HL-60 (cell line): ENCODE data around the gene APOA4.

Experiments
- DNase-seq, 2 experiments: peaks; one replicate each; pipeline ENCODE4 v3.0.0-alpha.2; 2010 to 2020; ENCODE audit warnings: low read depth in 1 of 2, low spot score in 1 of 2
- H3K27ac ChIP-seq: fragments of 250-450 bp; sonication (Bioruptor Pico); replicated peaks from 2 replicates; pipeline ENCODE4 v1.5.1; 2020; ENCODE audit warnings: mild to moderate bottlenecking, moderate library complexity
- H3K27me3 ChIP-seq: fragments of 250-450 bp; sonication (Bioruptor Pico); 2 replicates; pipeline ENCODE4 v1.5.1; 2021; ENCODE audit warnings: mild to moderate bottlenecking, moderate library complexity; ENCODE audit not compliant: insufficient read depth, poor library complexity, severe bottlenecking
- H3K4me3 ChIP-seq: replicated peaks from 2 replicates; pipeline ENCODE4 v1.5.1; 2011; ENCODE audit warnings: mild to moderate bottlenecking, control low read depth, low read length; ENCODE audit not compliant: insufficient read depth
- GABPA ChIP-seq: IDR thresholded peaks from 2 replicates; pipeline ENCODE4 v1.6.1; 2012; ENCODE audit warnings: low read depth
- POLR2AphosphoS5 ChIP-seq: IDR thresholded peaks from 2 replicates; pipeline ENCODE4 v1.6.1; 2012; ENCODE audit warnings: low read depth
- REST ChIP-seq: IDR thresholded peaks from 2 replicates; pipeline ENCODE4 v1.6.1; 2012; ENCODE audit warnings: low read depth; ENCODE audit not compliant: insufficient replicate concordance
- SPI1 ChIP-seq: IDR thresholded peaks from 2 replicates; pipeline ENCODE4 v1.6.1; 2012; ENCODE audit warnings: low read depth, mild to moderate bottlenecking, borderline replicate concordance
- TF ChIP-seq, protein P1 (sequence below): IDR thresholded peaks from one replicate; pipeline ENCODE4 v1.5.1; 2011; ENCODE audit warnings: low read length, control low read depth, inconsistent platforms; ENCODE audit not compliant: insufficient read depth

Gene APOA4

GRCh38 chr11:116825854-116826750, 3.0 kb upstream of the APOA4 start:
- no peak overlapping the region for H3K4me3 ChIP-seq
- TF ChIP-seq POLR2AphosphoS5 (no peak), GABPA (no peak), REST (no peak), SPI1 (no peak)
- TF ChIP-seq, protein P1, sequence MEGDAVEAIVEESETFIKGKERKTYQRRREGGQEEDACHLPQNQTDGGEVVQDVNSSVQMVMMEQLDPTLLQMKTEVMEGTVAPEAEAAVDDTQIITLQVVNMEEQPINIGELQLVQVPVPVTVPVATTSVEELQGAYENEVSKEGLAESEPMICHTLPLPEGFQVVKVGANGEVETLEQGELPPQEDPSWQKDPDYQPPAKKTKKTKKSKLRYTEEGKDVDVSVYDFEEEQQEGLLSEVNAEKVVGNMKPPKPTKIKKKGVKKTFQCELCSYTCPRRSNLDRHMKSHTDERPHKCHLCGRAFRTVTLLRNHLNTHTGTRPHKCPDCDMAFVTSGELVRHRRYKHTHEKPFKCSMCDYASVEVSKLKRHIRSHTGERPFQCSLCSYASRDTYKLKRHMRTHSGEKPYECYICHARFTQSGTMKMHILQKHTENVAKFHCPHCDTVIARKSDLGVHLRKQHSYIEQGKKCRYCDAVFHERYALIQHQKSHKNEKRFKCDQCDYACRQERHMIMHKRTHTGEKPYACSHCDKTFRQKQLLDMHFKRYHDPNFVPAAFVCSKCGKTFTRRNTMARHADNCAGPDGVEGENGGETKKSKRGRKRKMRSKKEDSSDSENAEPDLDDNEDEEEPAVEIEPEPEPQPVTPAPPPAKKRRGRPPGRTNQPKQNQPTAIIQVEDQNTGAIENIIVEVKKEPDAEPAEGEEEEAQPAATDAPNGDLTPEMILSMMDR: no peak
- no peaks in the 10 kb centered on the region for H3K27me3 ChIP-seq
- DNase-seq: no peak
- no peak overlapping the region for H3K27ac ChIP-seq

GRCh38 chr11:116825434-116825833, 2.3 kb upstream of the APOA4 start:
- DNase-seq: no peak
- Histone ChIP-seq H3K27ac (no peak overlapping the region), H3K4me3 (no peak overlapping the region), H3K27me3 (no peaks in the 10 kb centered on the region)
- no peak for TF ChIP-seq POLR2AphosphoS5
- TF ChIP-seq, protein P1: no peak
- no peak for TF ChIP-seq REST
- no peak for TF ChIP-seq SPI1
- TF ChIP-seq GABPA: no peak

GRCh38 chr11:116822575-116822974, 529 bp downstream of the APOA4 start:
- no peak for TF ChIP-seq REST
- no peak for TF ChIP-seq SPI1
- TF ChIP-seq GABPA: no peak
- no peak for TF ChIP-seq POLR2AphosphoS5
- TF ChIP-seq, protein P1: no peak
- Histone ChIP-seq H3K4me3 (no peak overlapping the region), H3K27me3 (no peaks in the 10 kb centered on the region), H3K27ac (no peak overlapping the region)
- DNase-seq: no peak
